OCI-LY1 (cell line): ENCODE data around the gene PAK3.

Experiments used
- H2AFZ ChIP-seq: fragments of 200-600 bp; sonication (generic), shearing (Covaris generic); 2 replicates; pipeline ENCODE4 v1.6.0; 2014; ENCODE audit warnings: antibody characterized with exemption, mild to moderate bottlenecking, low read length
- H3F3A ChIP-seq: fragments of 200-600 bp; sonication (generic), shearing (Covaris generic); 2 replicates; pipeline ENCODE4 v1.6.0; 2014; ENCODE audit warnings: mild to moderate bottlenecking, antibody characterized with exemption, low read length, moderate library complexity; ENCODE audit not compliant: insufficient read depth
- H3K27ac ChIP-seq: fragments of 200-600 bp; sonication (generic); 2 replicates; pipeline ENCODE4 v1.5.1; 2014; ENCODE audit warnings: low read length, mixed run types, mild to moderate bottlenecking, low read depth; ENCODE audit not compliant: poor library complexity, severe bottlenecking
- H3K27me3 ChIP-seq: fragments of 200-600 bp; sonication (generic); 2 replicates; pipeline ENCODE4 v1.6.0; 2014; ENCODE audit warnings: antibody characterized with exemption, mild to moderate bottlenecking, low read length, moderate library complexity; ENCODE audit not compliant: insufficient read depth
- H3K36me3 ChIP-seq: fragments of 200-600 bp; sonication (generic); 2 replicates; pipeline ENCODE4 v1.6.1; 2014; ENCODE audit warnings: mild to moderate bottlenecking, antibody characterized with exemption, low read length, moderate library complexity, mixed read lengths; ENCODE audit not compliant: insufficient read depth
- H3K4me1 ChIP-seq: fragments of 200-600 bp; sonication (generic); 2 replicates; pipeline ENCODE4 v1.5.1; 2014; ENCODE audit warnings: mild to moderate bottlenecking, low read length, moderate library complexity; ENCODE audit not compliant: insufficient read depth, severe bottlenecking
- H3K4me2 ChIP-seq: fragments of 200-600 bp; sonication (generic), shearing (Covaris generic); 2 replicates; pipeline ENCODE4 v1.6.1; 2014; ENCODE audit warnings: low read length
- H3K4me3 ChIP-seq: fragments of 200-600 bp; sonication (generic); 2 replicates; pipeline ENCODE4 v1.5.1; 2014; ENCODE audit warnings: low read length, low read depth, mild to moderate bottlenecking, mixed read lengths; ENCODE audit not compliant: poor library complexity, severe bottlenecking
- H3K79me2 ChIP-seq: fragments of 200-600 bp; shearing (Covaris generic); 2 replicates; pipeline ENCODE4 v1.6.1; 2016; ENCODE audit warnings: mixed run types, low read length, mixed read lengths; ENCODE audit not compliant: insufficient read depth
- H3K9ac ChIP-seq: fragments of 200-600 bp; sonication (generic), shearing (Covaris generic); 2 replicates; pipeline ENCODE4 v1.6.1; 2014; ENCODE audit warnings: mild to moderate bottlenecking, low read length, mixed read lengths
- H3K9me2 ChIP-seq: fragments of 200-600 bp; sonication (generic), shearing (Covaris generic); 2 replicates; pipeline ENCODE4 v1.6.1; 2014; ENCODE audit warnings: low read depth, mild to moderate bottlenecking, low read length, mixed read lengths
- H3K9me3 ChIP-seq: fragments of 200-600 bp; shearing (Covaris generic); 2 replicates; pipeline ENCODE4 v1.6.1; 2014; ENCODE audit warnings: low read length, mixed read lengths
- H4K20me1 ChIP-seq: fragments of 200-600 bp; sonication (generic), shearing (Covaris generic); 2 replicates; pipeline ENCODE4 v1.6.0; 2016; ENCODE audit warnings: mild to moderate bottlenecking, low read length; ENCODE audit not compliant: insufficient read depth
- CTCF ChIP-seq: fragments of 200-600 bp; sonication (generic), shearing (Covaris generic); IDR thresholded peaks from 2 replicates; pipeline ENCODE4 v1.5.1; 2017; ENCODE audit warnings: mild to moderate bottlenecking, antibody characterized with exemption, low read length, moderate library complexity, mixed read lengths
- EZH2 ChIP-seq: fragments of 200-600 bp; sonication (generic), shearing (Covaris generic); IDR thresholded peaks from 2 replicates; pipeline ENCODE4 v1.8.0; 2017; ENCODE audit warnings: borderline replicate concordance, mixed run types, mild to moderate bottlenecking, antibody characterized with exemption, low read length, moderate library complexity, mixed read lengths

Gene PAK3

DNA sequence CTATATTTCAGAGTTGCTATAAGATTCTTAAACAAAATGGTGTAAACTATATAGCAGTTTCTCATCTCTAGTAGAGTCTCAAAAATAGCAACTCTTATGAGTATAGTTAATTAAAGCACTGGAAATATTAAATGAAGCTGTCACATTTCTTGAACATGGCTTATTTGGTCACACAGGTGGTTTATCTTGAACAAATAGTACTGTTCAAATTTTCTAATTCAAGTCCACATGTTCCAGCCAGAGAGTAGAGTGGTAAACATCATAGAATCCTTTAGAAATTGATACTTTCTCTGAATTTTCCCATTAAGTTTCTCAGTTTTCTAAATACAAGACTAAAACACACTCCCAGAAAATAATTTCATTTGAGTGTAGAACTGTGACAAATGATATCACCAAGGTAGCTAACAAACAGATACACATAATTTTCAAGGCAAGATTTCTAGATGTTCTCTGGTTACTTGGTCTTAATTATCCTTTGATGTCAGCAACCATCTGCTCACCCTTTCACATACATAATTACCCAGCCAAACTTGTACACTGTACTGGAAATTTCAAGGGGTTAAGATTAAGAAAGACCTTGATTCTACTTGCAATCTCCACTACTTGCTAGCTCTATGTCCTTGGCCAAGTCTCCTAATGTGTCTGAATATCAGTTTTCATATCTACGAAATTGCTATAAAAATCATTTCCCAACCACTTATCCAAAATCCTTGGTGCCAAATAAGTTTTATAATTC lies 24.3 kb upstream of the PAK3 start:
- no peak overlapping the region for H3K4me3 ChIP-seq
- no peaks in the 10 kb centered on the region for H3K79me2 ChIP-seq
- no peak overlapping the region for H3K9ac ChIP-seq
- H3K4me2 ChIP-seq, result no peak overlapping the region
- TF ChIP-seq EZH2 (no peak), CTCF (no peak)
- no peaks in the 10 kb centered on the region for H4K20me1 ChIP-seq
- H2AFZ ChIP-seq, result no peak overlapping the region
- H3K27me3 ChIP-seq, result no peaks in the 10 kb centered on the region
- H3K36me3 ChIP-seq, result no peaks in the 10 kb centered on the region
- no peaks in the 10 kb centered on the region for H3K4me1 ChIP-seq
- no peaks in the 10 kb centered on the region for H3K9me2 ChIP-seq
- no peaks in the 10 kb centered on the region for H3K9me3 ChIP-seq
- no peaks in the 10 kb centered on the region for H3F3A ChIP-seq
- H3K27ac ChIP-seq, result no peak overlapping the region

- Histone ChIP-seq H3K9me2 (no peaks in the 10 kb centered on the region), H3K4me2 (no peak overlapping the region)
Observed at GRCh38 chrX:111083081-111083480, 12.9 kb upstream of the PAK3 start.

DNA sequence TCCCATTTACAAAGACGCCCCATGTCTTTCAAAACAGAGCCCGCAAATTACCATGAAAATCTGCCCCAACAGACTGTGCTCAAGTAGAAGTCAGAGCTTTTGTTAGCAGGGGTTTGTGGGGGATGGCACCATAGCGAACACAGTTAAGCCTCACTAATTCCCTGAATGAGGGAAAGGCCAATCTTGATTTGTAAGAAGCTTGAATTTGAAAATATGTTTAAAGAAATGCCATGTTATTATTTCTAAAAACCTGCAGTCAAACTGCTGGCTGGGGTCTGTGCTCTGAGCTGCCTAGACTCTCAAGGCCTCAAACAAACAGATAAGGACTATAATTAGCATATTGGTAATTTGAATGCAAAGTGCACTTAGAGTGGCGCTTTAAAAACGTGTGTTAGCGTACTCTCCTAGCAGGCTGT lies 9.4 kb upstream of the PAK3 start:
- no peaks in the 10 kb centered on the region for H3F3A ChIP-seq
- no peak overlapping the region for H3K4me2 ChIP-seq
- no peak for TF ChIP-seq CTCF
- TF ChIP-seq EZH2, result no peak
- no peak overlapping the region for H3K27ac ChIP-seq
- no peaks in the 10 kb centered on the region for H3K36me3 ChIP-seq
- H3K9me2 ChIP-seq, result no peaks in the 10 kb centered on the region
- no peak overlapping the region for H3K9ac ChIP-seq
- H3K79me2 ChIP-seq, result no peaks in the 10 kb centered on the region
- no peaks in the 10 kb centered on the region for H3K4me1 ChIP-seq
- no peak overlapping the region for H3K4me3 ChIP-seq
- H4K20me1 ChIP-seq, result no peaks in the 10 kb centered on the region
- no peaks in the 10 kb centered on the region for H3K9me3 ChIP-seq
- H2AFZ ChIP-seq, result no peak overlapping the region
- no peaks in the 10 kb centered on the region for H3K27me3 ChIP-seq

More at GRCh38 chrX:111083081-111083480, 12.9 kb upstream of the PAK3 start:
- Histone ChIP-seq H4K20me1 (no peaks in the 10 kb centered on the region), H3K4me3 (no peak overlapping the region), H3K27ac (no peak overlapping the region), H3K9ac (no peak overlapping the region), H2AFZ (no peak overlapping the region), H3K79me2 (no peaks in the 10 kb centered on the region), H3K27me3 (no peaks in the 10 kb centered on the region), H3K4me1 (no peaks in the 10 kb centered on the region), H3K9me3 (no peaks in the 10 kb centered on the region), H3K36me3 (no peaks in the 10 kb centered on the region), H3F3A (no peaks in the 10 kb centered on the region)
- TF ChIP-seq EZH2, result no peak
- no peak for TF ChIP-seq CTCF
